GM19452 (cell line): ENCODE measurements around the gene OPA3.

Experiments
- ATAC-seq: cut with Tn5 transposase; IDR thresholded peaks from one replicate; pipeline ENCODE4 v1.9.1; 2021; ENCODE audit not compliant: unreplicated experiment

OPA3 gene

DNA sequence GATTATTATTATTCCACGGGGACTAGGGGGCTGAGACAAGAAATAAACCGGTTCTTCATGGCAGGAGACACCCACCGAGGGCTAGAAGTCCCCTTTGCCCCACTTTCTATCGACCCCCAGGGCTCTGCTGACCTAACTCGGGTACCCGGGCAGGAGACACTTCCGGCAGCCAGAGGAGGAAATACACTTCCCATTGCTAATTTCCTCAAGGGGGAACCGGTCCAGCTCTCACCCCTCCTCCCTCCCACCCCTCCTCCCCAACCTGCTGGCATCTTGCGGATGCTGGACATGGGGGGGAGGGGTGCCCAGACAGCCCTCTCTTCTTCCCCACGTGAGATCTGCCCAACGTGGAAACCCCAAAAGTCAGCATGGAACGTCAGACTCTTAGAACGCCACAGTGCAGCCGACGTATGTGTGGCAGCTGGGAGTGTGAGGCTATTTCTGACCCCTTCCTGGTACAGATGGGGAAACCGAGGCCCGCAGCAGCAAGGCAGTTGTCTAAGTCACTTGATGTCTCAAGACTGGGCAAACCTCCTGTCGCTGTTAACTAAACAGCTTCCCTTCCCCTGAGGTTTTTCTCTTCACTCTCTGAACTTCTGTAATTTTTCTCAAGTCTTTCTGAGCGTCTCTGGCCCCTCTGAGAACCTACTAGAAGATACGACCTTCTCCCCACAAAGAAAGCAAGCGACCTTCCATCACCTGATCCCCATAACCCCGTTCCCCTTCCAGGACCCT, 13.8 kb upstream of the OPA3 start:
- ATAC-seq = no peak

DNA sequence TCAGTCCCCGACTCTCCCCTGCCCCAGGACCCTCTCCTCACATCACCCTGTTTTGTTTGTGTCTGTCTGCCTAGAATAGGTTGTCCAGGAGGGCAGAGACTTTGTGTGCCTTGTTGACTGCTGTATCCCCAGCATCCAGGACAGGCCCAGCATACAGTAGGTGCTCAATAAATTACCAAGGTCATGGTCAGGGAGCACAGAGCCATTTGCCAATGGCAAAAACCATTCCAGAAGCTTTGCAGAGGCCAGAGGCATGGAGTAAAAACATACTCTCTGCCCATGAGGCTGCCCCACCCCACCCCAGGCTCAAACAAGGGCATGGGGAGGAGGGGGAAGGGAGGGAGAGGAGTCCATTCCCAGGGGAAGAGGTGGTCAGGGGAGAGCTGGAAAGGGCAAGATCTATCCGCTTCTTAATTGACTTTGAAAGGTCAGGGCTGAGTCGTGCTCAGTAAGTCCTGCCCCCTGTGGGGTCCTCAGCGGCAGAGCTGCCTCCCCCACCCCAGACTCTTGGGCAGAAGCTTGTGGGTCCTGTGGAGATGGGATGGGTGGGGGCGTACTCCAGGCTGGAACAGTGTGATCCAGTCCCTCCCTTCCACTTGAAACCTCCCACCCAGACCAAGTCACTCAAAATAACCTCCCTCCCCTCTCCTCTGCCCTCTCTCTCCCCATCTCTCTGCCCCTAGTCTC, 13.0 kb upstream of the OPA3 start:
- ATAC-seq = no peak

DNA sequence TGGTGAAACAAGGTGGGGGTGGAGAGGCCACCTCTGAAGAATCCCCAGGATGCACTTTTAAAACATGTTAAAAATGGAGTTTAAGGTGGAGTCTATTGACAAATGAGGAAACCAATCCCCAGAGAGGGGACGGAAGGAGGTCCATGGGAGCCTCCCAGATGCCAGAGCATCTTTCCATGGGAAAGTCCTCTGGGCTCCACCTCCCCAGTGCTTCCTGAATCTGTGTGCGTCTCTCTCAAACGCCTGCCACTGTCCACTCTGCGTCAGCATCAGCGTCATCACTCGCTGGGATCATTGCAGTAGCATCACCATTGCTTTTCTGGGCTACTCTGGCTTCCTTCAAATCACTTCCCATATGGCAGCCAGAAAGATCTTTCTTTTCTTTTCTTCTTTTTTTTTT, 11.2 kb upstream of the OPA3 start:
- ATAC-seq = no peak

DNA sequence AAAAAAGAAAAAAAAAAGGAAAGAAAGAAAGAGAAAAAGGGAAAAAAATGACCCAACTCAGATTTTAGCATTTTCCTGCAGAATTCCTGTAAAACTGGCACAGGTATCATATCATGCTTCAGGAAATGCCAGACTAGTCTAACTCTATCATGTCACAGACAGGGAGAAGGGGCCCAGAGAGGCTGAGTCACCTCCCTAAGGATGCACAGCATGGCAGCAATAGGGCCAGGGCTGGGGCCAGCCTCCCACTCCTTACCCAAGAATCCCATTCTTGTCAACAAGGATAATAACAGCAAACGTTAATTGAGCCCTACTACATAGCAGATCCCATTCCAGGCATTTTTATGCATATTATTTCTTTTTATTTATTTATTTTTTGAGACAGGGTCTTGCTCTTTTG, 8.9 kb upstream of the OPA3 start:
- ATAC-seq = no peak

DNA sequence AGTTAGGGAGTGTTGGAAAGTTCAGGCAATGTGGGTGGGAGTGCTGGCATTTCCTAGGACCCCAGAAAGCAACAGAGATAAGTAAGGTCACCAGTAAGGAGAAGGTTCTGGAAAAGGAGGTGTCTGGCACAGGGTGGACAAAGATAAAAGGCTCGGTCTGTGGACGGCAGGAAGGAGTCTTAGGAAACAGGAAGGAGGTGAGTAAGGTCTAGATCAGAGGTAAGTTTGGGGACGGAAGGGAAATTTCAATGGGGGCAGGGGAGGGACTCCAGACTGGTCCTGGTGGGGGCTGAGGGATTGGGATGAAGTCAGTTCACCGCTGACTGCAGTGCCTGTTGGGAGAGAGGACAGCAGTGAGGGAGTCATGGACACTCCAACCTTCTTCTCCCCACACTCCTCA, 7.8 kb upstream of the OPA3 start:
- no peak for ATAC-seq

DNA sequence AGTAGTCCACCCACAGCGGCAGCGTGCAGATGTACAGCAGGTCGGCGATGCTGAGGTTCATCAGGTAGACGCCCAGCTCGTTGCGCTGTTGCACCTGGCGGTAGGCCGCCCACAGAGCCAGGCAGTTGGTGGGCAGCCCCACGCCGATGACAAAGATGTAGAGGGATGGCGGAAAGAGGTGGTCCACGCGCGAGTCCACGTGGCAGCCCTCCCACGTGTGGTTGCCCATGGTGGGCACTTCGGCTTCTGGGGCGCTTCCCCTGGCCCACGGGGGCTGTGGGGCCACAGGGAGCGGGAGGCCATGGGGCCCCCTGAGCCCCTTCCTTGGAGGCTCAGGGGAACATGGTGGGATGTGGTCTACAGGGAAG, 7.0 kb upstream of the OPA3 start:
- ATAC-seq = no peak

DNA sequence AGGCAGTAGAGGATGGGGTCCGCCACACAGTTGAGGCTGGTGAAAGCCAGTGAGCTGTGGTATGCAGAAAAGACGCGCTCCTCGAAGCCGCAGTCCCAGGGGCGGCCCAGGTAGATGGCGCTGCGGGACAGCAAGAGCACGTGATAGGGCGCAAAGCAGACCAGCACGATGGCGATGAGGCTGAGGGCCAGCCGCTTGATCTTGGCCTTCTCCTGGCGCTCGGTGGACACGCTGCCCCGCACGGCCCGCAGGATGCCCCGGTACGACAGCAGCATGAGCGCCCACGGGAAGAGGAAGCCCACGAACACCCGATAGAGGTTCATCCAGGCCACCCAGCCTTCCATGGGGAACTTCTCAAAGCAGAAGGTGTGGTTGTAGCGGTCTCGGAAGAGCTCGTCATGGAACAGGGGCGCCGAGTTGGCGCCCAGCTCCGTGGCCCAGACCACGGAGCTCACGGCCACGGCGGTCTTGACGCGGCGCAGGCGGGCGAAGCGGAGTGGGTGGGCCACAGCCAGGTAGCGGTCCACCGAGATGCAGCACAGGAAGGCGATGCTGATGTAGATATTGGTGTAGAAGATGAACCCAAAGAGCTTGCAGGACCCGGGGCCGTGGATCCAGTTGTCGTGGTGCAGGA, 6.5 kb upstream of the OPA3 start:
- ATAC-seq = no peak

DNA sequence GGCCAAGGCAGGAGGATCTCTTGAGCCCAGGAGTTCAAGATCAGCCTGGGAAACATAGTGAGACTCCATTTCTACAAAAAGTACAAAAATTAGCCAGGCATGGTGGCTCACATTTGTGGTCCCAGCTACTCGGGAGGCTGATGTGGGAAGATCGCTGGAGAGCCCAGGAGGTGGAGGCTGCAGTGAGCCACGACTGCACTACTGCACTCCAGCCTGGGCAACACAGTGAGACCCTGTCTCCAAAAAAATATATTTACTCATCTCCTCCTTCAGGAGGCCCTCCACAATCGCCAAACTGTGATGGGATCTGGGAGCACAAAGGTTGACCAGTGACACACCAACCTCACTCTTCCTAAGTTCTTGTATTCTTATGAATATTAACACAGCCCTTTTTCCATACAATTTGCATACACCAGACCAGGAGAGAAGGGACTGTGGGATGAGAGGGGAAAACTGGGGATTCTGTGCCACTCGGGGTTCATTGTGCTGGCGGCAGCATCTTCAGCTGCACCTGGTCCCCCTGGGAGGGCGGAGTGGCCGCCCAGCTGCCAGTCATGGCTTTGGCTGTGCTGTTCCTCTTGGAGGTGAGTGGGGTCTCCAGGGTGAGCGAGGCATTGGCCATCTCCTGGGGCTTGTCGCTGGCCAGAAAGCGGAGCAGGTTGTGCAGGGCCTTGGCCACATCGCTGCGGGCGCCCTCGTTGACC, 5.8 kb upstream of the OPA3 start:
- ATAC-seq = no peak

DNA sequence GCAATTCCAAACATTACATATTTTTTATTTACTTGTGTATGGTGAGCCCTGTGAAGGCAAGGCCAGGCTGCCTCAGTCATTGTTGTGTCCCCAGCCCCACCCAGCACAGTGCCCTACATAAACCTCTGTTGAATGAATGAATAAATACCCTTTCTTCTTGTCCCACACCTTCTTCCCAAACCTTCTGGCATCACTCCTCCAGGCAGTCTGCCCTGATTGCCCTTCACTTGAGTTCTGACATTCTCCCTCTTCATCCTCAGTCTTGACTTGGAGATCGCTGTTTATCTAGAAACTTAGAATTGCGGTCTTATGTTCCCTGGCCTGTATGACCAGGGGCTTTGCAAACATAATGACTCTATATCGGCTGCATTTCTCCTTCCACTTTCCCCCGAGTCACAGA, 5.2 kb upstream of the OPA3 start:
- ATAC-seq = no peak

DNA sequence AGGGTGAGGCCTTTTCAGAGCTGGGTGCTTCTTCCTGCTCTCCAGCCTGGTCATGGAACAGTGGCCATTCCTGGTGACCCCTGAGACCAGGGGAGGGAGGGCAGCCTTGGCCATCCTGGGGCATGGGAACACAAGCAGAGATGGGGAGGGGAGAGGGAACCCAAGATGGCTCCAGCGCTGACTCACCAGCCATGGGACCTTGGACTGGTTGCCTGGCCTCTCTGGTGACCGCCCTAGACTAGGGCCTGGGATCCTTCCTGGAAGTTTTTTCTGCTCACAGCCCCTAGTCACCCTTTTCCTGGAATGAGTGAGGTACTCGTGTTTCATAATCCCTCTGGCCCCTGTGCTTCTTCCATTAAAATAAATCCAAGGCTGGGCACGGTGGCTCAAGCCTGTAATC, 3.3 kb upstream of the OPA3 start:
- ATAC-seq = no peak

DNA sequence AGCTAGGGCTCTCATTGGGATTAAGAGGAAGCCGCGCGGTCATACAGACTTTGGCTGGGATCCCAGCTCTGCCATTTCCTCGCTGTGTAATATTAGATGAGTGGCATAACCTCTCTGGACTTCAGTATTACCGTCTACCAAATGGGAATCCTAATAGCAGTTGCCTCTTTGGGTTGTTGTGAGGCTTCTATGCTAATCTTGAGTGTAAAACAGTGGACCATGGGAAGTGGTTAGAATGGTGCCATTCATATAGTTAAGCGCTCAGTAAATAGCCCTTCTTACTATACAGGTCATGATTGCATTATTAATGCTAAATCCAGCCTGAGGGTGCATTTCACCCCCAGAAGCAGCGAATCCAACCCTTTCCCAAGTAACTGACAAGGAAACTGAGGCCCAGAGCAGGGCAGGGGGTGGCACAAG, 566 bp upstream of the OPA3 start:
- ATAC-seq = no peak

DNA sequence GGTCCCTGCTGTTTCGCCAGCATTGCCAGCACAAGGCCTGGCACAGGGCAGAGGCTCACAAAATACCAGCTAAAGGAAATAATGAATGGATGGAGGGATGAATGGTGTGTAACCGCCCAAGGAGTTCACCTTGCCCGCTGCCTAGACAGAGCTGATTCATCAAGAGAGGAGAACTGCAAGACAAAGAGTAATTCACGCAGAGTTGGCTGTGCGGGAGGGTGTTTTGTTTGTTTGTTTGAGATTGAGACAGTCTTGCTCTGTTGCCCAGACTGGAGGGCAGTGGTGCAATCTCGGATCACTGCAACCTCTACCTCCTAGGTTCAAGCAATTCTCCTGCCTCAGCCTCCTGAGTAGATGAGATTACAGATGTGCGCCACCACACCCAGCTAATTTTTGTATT, 3.0 kb downstream of the OPA3 start:
- no peak for ATAC-seq

DNA sequence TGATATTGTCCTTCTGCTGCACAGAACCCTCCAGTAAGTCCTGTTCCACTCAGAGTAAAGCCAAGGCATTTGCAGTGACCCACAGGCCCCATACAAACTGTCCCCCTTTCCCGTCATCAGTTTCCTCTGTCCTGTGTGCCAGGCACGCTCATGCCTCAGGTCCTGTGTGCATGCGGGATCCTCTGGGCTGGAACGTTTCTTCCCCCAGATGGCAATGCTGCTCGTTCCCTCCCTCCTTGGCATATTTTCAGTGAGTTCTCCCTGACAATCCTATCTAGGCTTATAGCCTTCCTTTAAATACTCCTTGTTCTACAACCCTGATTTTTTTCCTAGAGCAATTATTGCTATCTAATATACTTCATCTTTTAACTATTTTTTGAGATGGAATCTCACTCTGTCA, 5.7 kb downstream of the OPA3 start:
- no peak for ATAC-seq

DNA sequence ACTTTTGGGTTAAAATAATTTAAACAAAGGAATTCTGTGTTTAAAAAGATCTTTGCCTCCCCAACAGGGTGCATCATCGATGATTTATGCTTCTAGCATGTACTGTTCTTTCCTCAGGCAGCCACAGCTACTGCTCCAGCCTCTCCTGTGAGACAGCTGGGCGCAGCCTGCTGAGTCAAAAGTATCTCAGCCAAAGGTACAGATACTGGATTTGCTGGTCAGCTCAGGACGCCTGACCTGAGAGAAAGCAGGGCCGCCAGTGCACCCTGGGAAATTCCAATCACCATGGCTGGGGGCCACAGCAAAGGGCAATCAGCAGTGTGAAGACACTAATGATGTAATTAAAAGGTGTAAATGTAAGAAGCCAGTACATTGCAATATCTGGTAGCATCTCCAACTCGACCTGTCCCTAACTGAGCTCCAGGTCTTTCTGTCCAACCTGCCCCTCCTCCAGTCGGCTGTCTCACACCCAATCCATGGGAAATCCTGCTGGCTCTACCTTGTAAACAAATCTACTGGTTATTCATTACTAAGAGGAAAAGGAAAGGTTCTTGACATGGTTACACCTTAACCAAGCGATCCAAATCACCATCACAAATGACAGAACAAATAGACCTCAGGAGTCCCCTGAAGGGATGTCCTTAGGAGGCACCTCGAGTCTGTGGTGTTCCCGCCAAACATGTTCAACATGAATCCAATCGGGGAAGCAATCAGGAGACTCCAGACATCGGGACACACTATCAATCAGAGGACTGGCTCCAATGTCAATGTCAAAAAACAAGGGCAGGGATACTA, 7.3 kb downstream of the OPA3 start:
- no peak for ATAC-seq

DNA sequence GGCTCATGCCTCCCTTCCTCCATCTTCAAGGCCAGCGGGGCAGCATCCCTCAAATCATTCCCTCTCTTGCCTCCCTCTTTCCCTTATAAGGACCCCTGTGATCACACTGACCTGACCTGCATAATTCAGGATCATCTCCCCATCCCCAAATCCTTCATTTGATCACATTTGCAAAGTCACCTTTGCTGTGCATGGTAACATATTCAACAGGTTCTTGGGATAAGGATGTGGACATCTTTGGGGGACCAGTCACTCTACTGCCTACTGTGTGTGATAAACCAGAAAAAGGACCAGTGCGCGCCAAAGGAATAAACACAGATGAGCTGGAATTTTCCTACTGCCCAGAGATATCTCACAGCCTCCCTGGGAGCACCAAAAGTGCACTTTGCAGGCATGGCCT, 7.9 kb downstream of the OPA3 start:
- no peak for ATAC-seq

DNA sequence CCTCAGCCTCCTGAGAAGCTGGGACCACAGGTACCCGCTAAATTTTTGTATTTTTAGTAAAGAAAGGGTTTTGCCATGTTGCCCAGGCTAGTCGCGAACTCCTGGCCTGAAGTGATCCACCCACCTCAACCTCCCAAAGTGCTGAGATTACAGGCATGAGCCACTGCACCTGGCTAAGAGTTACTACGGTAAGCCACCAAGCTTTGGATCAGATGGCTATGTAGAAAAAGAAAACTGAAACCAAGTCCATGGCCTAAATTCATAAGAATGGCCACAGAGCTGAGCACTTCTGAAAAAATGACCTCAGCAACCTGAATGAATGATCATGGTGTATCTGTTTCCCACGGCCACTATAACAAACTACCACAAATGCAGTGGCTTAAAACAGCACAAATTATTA, 9.4 kb downstream of the OPA3 start:
- ATAC-seq = no peak

DNA sequence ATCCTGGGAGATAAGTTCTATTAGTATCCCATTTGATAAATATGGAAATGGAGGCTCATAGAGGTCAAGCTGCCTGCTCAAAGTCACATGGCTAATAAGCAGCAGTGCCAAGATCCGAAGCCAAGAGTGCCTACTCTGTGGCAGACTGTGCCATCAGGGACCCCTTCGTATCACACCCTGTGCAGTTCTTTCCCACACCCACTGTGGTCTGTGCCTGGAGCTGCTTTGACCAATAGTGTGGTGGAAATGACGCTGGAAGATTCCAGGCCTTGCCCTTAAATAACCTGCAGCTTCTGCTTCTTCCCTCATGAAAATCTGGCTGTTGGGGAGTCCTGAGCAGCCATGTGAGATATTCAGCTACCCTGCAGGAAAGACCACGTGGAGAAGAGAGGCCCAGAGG, 10.1 kb downstream of the OPA3 start:
- ATAC-seq = no peak

DNA sequence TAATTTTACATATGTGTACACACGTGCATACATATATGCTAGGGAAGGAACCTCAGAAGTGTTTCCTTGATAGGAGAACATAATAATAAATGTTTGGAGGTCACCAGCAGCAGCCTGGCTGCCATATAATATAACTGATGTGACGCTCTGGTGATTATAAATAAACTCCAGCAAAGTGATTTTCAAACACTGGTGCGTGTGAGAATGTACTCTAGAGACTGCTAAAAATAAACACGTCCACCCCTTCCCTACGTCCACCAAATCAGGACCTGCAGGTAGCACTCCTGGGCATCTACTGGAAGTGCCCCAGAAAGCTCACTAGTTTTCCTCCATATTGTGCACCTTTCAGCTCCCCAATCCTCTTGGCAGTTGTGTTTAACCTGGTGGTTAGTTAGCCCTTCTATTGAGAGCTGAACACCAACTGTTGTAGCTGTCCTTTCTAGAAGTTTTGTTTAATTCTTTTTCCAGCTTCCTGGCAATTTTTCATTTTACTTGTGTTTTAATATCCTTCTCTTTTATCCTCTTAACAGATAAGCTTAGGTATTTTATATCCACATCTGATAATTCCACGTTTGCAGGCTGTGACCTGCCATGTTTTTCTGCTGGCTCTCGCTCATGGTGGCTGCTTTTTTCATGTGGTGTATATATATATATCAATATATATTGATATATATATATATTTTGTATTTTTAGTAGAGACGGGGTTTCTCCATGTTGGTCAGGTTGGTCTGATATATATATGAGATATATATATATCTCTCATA, 13.0 kb downstream of the OPA3 start:
- no peak for ATAC-seq

DNA sequence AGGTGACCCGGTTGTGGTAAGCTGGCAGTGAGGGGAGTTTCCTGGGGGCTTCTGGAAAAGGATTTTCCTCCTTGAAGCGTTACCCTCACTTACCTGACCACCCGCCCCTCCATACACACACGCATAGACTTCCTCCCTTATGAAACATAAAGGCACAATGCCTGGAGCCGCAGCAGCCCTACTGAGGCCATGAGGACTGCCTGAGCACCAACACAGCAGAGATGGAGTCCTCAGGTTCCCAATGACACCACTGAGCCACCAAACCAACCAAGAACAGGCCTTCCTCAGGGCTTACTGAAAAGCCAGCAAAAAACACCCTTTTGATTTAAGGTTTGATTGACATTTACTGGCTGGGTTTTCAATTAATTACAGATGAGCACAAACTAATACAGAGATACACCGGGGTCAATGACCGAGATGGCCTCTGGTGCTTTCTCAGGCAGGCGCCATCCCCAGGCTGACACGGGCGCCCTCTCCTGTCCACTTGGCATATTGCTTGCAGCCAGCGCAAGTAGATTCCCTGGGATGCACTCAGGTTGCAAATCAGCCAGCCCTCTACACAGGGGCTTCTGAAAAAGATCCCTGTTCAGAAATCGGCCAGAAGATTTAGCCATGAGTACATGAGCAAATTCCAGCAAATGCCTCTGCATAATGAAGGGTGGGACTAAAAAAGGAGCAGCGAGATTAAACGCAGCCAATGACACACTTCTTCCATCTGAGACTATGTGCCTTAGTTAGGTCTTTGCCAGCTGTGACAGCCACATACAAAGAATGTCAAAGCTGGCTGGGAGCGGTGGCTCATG, 14.8 kb downstream of the OPA3 start:
- no peak for ATAC-seq

DNA sequence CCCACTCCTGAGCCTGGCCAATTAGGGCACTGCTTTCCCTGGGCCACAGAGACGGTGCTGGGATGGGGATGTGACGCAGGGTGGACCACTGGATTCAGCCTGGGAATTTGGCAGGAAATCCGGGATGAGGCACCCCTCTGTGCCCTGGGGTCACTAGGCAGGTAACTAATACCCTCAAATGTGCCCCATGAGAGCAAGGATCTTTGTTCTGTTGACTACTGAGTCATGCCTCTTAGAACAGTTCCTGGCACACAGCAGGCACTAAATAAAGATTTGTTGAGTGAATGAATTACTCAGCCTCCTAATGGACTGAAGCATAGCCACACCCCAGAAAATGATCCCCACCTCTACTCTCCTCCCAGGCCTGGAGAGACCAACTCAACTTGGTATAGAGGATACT, 15.9 kb downstream of the OPA3 start:
- ATAC-seq = no peak
